ENCODE measurements around the gene CCT2. TPM values are rescaled to one million over a fixed set of nuclear protein-coding genes. Genes with fewer than 3 reads are reported as not detected.

CCT2 gene
- total and polyA plus RNA-seq, 2 of the 8 experiments (the other 6 are each of a cell fraction or from before 2014, with no cell fraction given): 244 to 419 TPM

- FAIRE-seq (no peak), DNase-seq (ENCODE audit: low read depth in 1 of 2, low spot score in 2 of 2) (no peak)
- H3K23ac ChIP-seq (ENCODE audit: insufficient read length): no peak overlapping the region
- CTCF ChIA-PET (ENCODE audit: partially characterized antibody): no interaction called here
- H3K4me1 ChIP-seq (replicated peaks in 1 of 4; ENCODE audit: control insufficient read depth in 3 of 4, insufficient read depth in 4 of 4, low read length in 3 of 4): no peaks in the 10 kb centered on the region
- no peak overlapping the region for H3K14ac ChIP-seq (ENCODE audit: insufficient read length)
- H2AK5ac ChIP-seq (ENCODE audit: low read depth, low read length): no peak overlapping the region
- no peak overlapping the region for H2BK12ac ChIP-seq (ENCODE audit: low read depth, low read length)
- no peak overlapping the region for H3K27ac ChIP-seq (ENCODE audit: low read depth, low read length)
- H4K20me1 ChIP-seq (replicated peaks in 1 of 2; ENCODE audit: control insufficient read depth in 1 of 2, insufficient read depth in 2 of 2, low read length in 2 of 2): no peaks in the 10 kb centered on the region
- POLR2A ChIA-PET (ENCODE audit: partially characterized antibody): interaction anchor here (0.6 to 4.6 kb wide), 6 partner anchors 10 to 439 kb away, joined by 3 to 27 read pairs (median 4); no protein-coding TSS in a partner anchor
- H3K9me3 ChIP-seq (ENCODE audit: insufficient read depth in 2 of 2, low read depth in 1 of 2, low read length in 1 of 2): no peaks in the 10 kb centered on the region
- H3K4me2 ChIP-seq (ENCODE audit: insufficient read depth in 1 of 2, low read depth in 2 of 2, low read length in 2 of 2): no peak overlapping the region
- H3K79me1 ChIP-seq (ENCODE audit: low read depth, low read length): no peaks in the 10 kb centered on the region
- H3K18ac ChIP-seq (ENCODE audit: extremely low read depth, low read length): no peak overlapping the region
- H2BK5ac ChIP-seq (ENCODE audit: low read depth, low read length): no peak overlapping the region
- H3K36me3 ChIP-seq (ENCODE audit: control insufficient read depth in 2 of 4, insufficient read depth in 4 of 4, low read length in 3 of 4): peaks cover 9 to 51% (median 31%) of the 10 kb centered on the region in 4 experiments
- H4K8ac ChIP-seq (ENCODE audit: extremely low read depth, insufficient read depth, low read length): no peak overlapping the region
- no peak overlapping the region for H2AFZ ChIP-seq (ENCODE audit: low read length)
- no peaks in the 10 kb centered on the region for H3K79me2 ChIP-seq (ENCODE audit: control insufficient read depth in 1 of 2, insufficient read depth in 2 of 2, low read length in 2 of 2)
- H2BK20ac ChIP-seq (ENCODE audit: low read length): no peak overlapping the region
- no peak overlapping the region for H3K9ac ChIP-seq (replicated peaks in 1 of 4; ENCODE audit: extremely low read depth in 1 of 4, low read depth in 3 of 4, low read length in 3 of 4)
- TF ChIP-seq SP2 (IDR thresholded peaks at IDR 0.05; ENCODE audit: low read length) (no peak), CTCF (IDR thresholded peaks at IDR 0.05; ENCODE audit: control extremely low read depth in 1 of 3, insufficient read depth in 1 of 3, low read depth in 1 of 3, low read length in 3 of 3) (peak in 2 of 3 experiments; percentile 15 to 23; a peak in 1 of 4 replicates), POLR2A (IDR thresholded peaks at IDR 0.05; ENCODE audit: control extremely low read depth in 1 of 2, low read depth in 2 of 2, low read length in 2 of 2) (peak in 1 of 2 experiments; percentile 37; a peak in 1 of 3 replicates), RBBP5 (IDR thresholded peaks at IDR 0.05; ENCODE audit: borderline replicate concordance, low read depth, low read length) (no peak), RAD21 (IDR thresholded peaks at IDR 0.05 in 1 of 2, conservative IDR thresholded peaks at IDR 0.05 in 1 of 2; ENCODE audit: low read depth in 2 of 2, low read length in 2 of 2) (peak in 1 of 2 experiments; percentile 32; a peak in 3 of 4 replicates)
- no peak overlapping the region for H4K5ac ChIP-seq (ENCODE audit: insufficient read length, low read depth, low read length)
- H3K4me3 ChIP-seq (ENCODE audit: extremely low read depth in 1 of 4, insufficient read depth in 2 of 4, low read depth in 3 of 4, low read length in 4 of 4): no peak overlapping the region
- H4K91ac ChIP-seq (replicated peaks; ENCODE audit: insufficient read length, low read length): no peak overlapping the region
- no peak overlapping the region for H3K56ac ChIP-seq (replicated peaks; ENCODE audit: insufficient read length, low read depth, low read length)
- no peak overlapping the region for H2BK15ac ChIP-seq (ENCODE audit: low read length)
- H3K27me3 ChIP-seq (replicated peaks in 1 of 4; ENCODE audit: control insufficient read depth in 3 of 4, extremely low read depth in 1 of 4, insufficient read depth in 3 of 4, low read length in 3 of 4): no peaks in the 10 kb centered on the region
- H3K23me2 ChIP-seq (ENCODE audit: low read depth, low read length): no peaks in the 10 kb centered on the region
- H3K4ac ChIP-seq (replicated peaks; ENCODE audit: insufficient read length, low read depth, low read length): no peak overlapping the region
- H2BK120ac ChIP-seq (replicated peaks; ENCODE audit: low read depth, low read length): no peak overlapping the region
Measured at GRCh38 chr12:69602954-69603353, 17.7 kb downstream of the CCT2 start.
